Loucy (cell line): ENCODE measurements around the gene TBX20.
"Not testable (repeated sequence)": the region's sequence is repeated elsewhere in the genome, so short reads cannot be mapped to it uniquely, and the experiment has no call there.

Experiments used
- H2AFZ ChIP-seq: fragments of 200-600 bp; sonication (generic); 2 replicates; pipeline ENCODE4 v1.6.0; 2016; ENCODE audit warnings: antibody characterized with exemption, mild to moderate bottlenecking, low read length, moderate library complexity
- H3F3A ChIP-seq: fragments of 200-600 bp; 2 replicates; pipeline ENCODE4 v1.6.0; 2016; ENCODE audit warnings: antibody characterized with exemption, low read depth, mild to moderate bottlenecking
- H3K27me3 ChIP-seq: fragments of 200-600 bp; sonication (generic); 2 replicates; pipeline ENCODE4 v1.6.1; 2014; ENCODE audit warnings: low read length, mild to moderate bottlenecking; ENCODE audit not compliant: insufficient read depth, poor library complexity, severe bottlenecking
- H3K36me3 ChIP-seq: fragments of 200-600 bp; sonication (generic); 2 replicates; pipeline ENCODE4 v1.6.1; 2016; ENCODE audit warnings: low read length; ENCODE audit not compliant: insufficient read depth
- H3K4me1 ChIP-seq: fragments of 200-600 bp; sonication (generic); 2 replicates; pipeline ENCODE4 v1.5.1; 2014; ENCODE audit warnings: low read length, mild to moderate bottlenecking; ENCODE audit not compliant: insufficient read depth, poor library complexity, severe bottlenecking
- H3K4me2 ChIP-seq: fragments of 200-600 bp; sonication (generic); 2 replicates; pipeline ENCODE4 v1.6.0; 2014; ENCODE audit warnings: antibody characterized with exemption, low read length, low read depth, mild to moderate bottlenecking; ENCODE audit not compliant: poor library complexity, severe bottlenecking
- H3K4me3 ChIP-seq: fragments of 200-600 bp; sonication (generic); 2 replicates; pipeline ENCODE4 v1.5.1; 2014; ENCODE audit warnings: low read length, mild to moderate bottlenecking, mixed read lengths; ENCODE audit not compliant: poor library complexity, severe bottlenecking
- H3K79me2 ChIP-seq: fragments of 200-600 bp; sonication (generic); 2 replicates; pipeline ENCODE4 v1.6.1; 2014; ENCODE audit warnings: low read length; ENCODE audit not compliant: insufficient read depth
- H3K9ac ChIP-seq: fragments of 200-600 bp; sonication (generic); 2 replicates; pipeline ENCODE4 v1.6.0; 2014; ENCODE audit warnings: mild to moderate bottlenecking, low read depth, low read length, moderate library complexity; ENCODE audit not compliant: poor library complexity, severe bottlenecking
- H3K9me2 ChIP-seq: fragments of 200-600 bp; sonication (generic); replicated peaks from 2 replicates; pipeline ENCODE4 v1.6.1; 2016; ENCODE audit warnings: low read depth, low read length, mixed read lengths
- H3K9me3 ChIP-seq: fragments of 200-600 bp; sonication (generic); 2 replicates; pipeline ENCODE4 v1.6.1; 2014; ENCODE audit warnings: mild to moderate bottlenecking, antibody characterized with exemption, low read length, low read depth; ENCODE audit not compliant: insufficient read depth
- H4K20me1 ChIP-seq: fragments of 200-600 bp; sonication (generic); 2 replicates; pipeline ENCODE4 v1.6.0; 2014; ENCODE audit warnings: antibody characterized with exemption, low read length, mild to moderate bottlenecking; ENCODE audit not compliant: insufficient read depth, poor library complexity, severe bottlenecking

The TBX20 gene

GRCh38 chr7:35184961-35185360, 68.9 kb downstream of the TBX20 start:
- not testable (repeated sequence) for H3K36me3 ChIP-seq, H3K4me3 ChIP-seq, H3F3A ChIP-seq, H3K4me1 ChIP-seq, H3K4me2 ChIP-seq, H3K27me3 ChIP-seq, H3K9ac ChIP-seq, H4K20me1 ChIP-seq, H2AFZ ChIP-seq, H3K79me2 ChIP-seq, H3K9me2 ChIP-seq, H3K9me3 ChIP-seq

GRCh38 chr7:35183873-35184503, 69.9 kb downstream of the TBX20 start:
- not testable (repeated sequence) for H3K4me2 ChIP-seq, H3K9me3 ChIP-seq, H3K9me2 ChIP-seq, H3F3A ChIP-seq, H3K9ac ChIP-seq, H4K20me1 ChIP-seq, H2AFZ ChIP-seq, H3K79me2 ChIP-seq, H3K4me3 ChIP-seq, H3K27me3 ChIP-seq, H3K36me3 ChIP-seq, H3K4me1 ChIP-seq

- H3K4me1 ChIP-seq, H3K79me2 ChIP-seq, H3K27me3 ChIP-seq, H2AFZ ChIP-seq, H3K4me2 ChIP-seq, H3K36me3 ChIP-seq, H3F3A ChIP-seq, H3K9ac ChIP-seq, H4K20me1 ChIP-seq, H3K4me3 ChIP-seq, H3K9me3 ChIP-seq, H3K9me2 ChIP-seq: not testable (repeated sequence)
These were observed 73.2 kb downstream of the TBX20 start for GRCh38 chr7:35180665-35181064.

- not testable (repeated sequence) for H3K27me3 ChIP-seq, H3K79me2 ChIP-seq, H3K9ac ChIP-seq, H4K20me1 ChIP-seq, H3K9me2 ChIP-seq, H3K4me3 ChIP-seq, H3F3A ChIP-seq, H3K9me3 ChIP-seq, H3K36me3 ChIP-seq
- Histone ChIP-seq H2AFZ (peak overlapping the region; percentile 36; the same call in 1 of the 2 replicates), H3K4me1 (peaks cover 11% of the 10 kb centered on the region), H3K4me2 (peak overlapping the region; percentile 34)
These were observed 80.7 kb downstream of the TBX20 start for GRCh38 chr7:35173176-35173575.

GRCh38 chr7:35172131-35172530, 81.8 kb downstream of the TBX20 start:
- not testable (repeated sequence) for H4K20me1 ChIP-seq, H3K27me3 ChIP-seq, H3K4me2 ChIP-seq, H2AFZ ChIP-seq, H3K9ac ChIP-seq, H3K4me3 ChIP-seq, H3K36me3 ChIP-seq, H3K79me2 ChIP-seq, H3K9me3 ChIP-seq, H3K9me2 ChIP-seq, H3F3A ChIP-seq
- H3K4me1 ChIP-seq, result peaks cover 11% of the 10 kb centered on the region

GRCh38 chr7:35167658-35168057, 86.2 kb downstream of the TBX20 start:
- H3K9me2 ChIP-seq, H3K79me2 ChIP-seq, H3K4me2 ChIP-seq, H2AFZ ChIP-seq, H3K36me3 ChIP-seq, H3K4me1 ChIP-seq, H3K4me3 ChIP-seq, H3K9me3 ChIP-seq, H3K9ac ChIP-seq, H4K20me1 ChIP-seq, H3K27me3 ChIP-seq, H3F3A ChIP-seq: not testable (repeated sequence)

- H3F3A ChIP-seq, result not testable (repeated sequence)
These were observed 86.7 kb downstream of the TBX20 start for GRCh38 chr7:35167158-35167557.

More at GRCh38 chr7:35167158-35167557, 86.7 kb downstream of the TBX20 start:
- H4K20me1 ChIP-seq, H3K4me3 ChIP-seq, H3K4me2 ChIP-seq, H3K4me1 ChIP-seq, H3K36me3 ChIP-seq, H3K79me2 ChIP-seq, H3K27me3 ChIP-seq, H3K9me3 ChIP-seq, H3K9ac ChIP-seq, H2AFZ ChIP-seq, H3K9me2 ChIP-seq: not testable (repeated sequence)
